Uterine smooth muscle cell (primary cell): ENCODE measurements around the gene CDH18. TPM values are rescaled to one million over a fixed set of nuclear protein-coding genes. Genes with fewer than 3 reads are reported as not detected.

Experiments
- total RNA-seq: library from RNA; depleted of rRNA; stranded (reverse); fragments of >200 nt; gene quantifications from 2 replicates; pipeline ENCODE4 v1.2.3, GENCODE V29; 2014

Gene CDH18, protein sequence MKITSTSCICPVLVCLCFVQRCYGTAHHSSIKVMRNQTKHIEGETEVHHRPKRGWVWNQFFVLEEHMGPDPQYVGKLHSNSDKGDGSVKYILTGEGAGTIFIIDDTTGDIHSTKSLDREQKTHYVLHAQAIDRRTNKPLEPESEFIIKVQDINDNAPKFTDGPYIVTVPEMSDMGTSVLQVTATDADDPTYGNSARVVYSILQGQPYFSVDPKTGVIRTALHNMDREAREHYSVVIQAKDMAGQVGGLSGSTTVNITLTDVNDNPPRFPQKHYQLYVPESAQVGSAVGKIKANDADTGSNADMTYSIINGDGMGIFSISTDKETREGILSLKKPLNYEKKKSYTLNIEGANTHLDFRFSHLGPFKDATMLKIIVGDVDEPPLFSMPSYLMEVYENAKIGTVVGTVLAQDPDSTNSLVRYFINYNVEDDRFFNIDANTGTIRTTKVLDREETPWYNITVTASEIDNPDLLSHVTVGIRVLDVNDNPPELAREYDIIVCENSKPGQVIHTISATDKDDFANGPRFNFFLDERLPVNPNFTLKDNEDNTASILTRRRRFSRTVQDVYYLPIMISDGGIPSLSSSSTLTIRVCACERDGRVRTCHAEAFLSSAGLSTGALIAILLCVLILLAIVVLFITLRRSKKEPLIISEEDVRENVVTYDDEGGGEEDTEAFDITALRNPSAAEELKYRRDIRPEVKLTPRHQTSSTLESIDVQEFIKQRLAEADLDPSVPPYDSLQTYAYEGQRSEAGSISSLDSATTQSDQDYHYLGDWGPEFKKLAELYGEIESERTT
- 4.3 and 7.0 TPM in 2 replicates for total RNA-seq

GRCh38 chr5:19987612-19988361 lies at the start of gene CDH18:
Gene CDH18 (minus strand): TSS chr5:19988200. CDS start chr5:19838986, 149,214 bp downstream.

